Loucy (cell line): Measurements from ENCODE around the gene HTRA3.

ENCODE experiments used
- H2AFZ ChIP-seq: fragments of 200-600 bp; sonication (generic); 2 replicates; pipeline ENCODE4 v1.6.0; 2016; ENCODE audit warnings: antibody characterized with exemption, mild to moderate bottlenecking, low read length, moderate library complexity
- H3F3A ChIP-seq: fragments of 200-600 bp; 2 replicates; pipeline ENCODE4 v1.6.0; 2016; ENCODE audit warnings: antibody characterized with exemption, low read depth, mild to moderate bottlenecking
- H3K27me3 ChIP-seq: fragments of 200-600 bp; sonication (generic); 2 replicates; pipeline ENCODE4 v1.6.1; 2014; ENCODE audit warnings: low read length, mild to moderate bottlenecking; ENCODE audit not compliant: insufficient read depth, poor library complexity, severe bottlenecking
- H3K36me3 ChIP-seq: fragments of 200-600 bp; sonication (generic); 2 replicates; pipeline ENCODE4 v1.6.1; 2016; ENCODE audit warnings: low read length; ENCODE audit not compliant: insufficient read depth
- H3K4me1 ChIP-seq: fragments of 200-600 bp; sonication (generic); 2 replicates; pipeline ENCODE4 v1.5.1; 2014; ENCODE audit warnings: low read length, mild to moderate bottlenecking; ENCODE audit not compliant: insufficient read depth, poor library complexity, severe bottlenecking
- H3K4me2 ChIP-seq: fragments of 200-600 bp; sonication (generic); 2 replicates; pipeline ENCODE4 v1.6.0; 2014; ENCODE audit warnings: antibody characterized with exemption, low read length, low read depth, mild to moderate bottlenecking; ENCODE audit not compliant: poor library complexity, severe bottlenecking
- H3K4me3 ChIP-seq: fragments of 200-600 bp; sonication (generic); 2 replicates; pipeline ENCODE4 v1.5.1; 2014; ENCODE audit warnings: low read length, mild to moderate bottlenecking, mixed read lengths; ENCODE audit not compliant: poor library complexity, severe bottlenecking
- H3K79me2 ChIP-seq: fragments of 200-600 bp; sonication (generic); 2 replicates; pipeline ENCODE4 v1.6.1; 2014; ENCODE audit warnings: low read length; ENCODE audit not compliant: insufficient read depth
- H3K9ac ChIP-seq: fragments of 200-600 bp; sonication (generic); 2 replicates; pipeline ENCODE4 v1.6.0; 2014; ENCODE audit warnings: mild to moderate bottlenecking, low read depth, low read length, moderate library complexity; ENCODE audit not compliant: poor library complexity, severe bottlenecking
- H3K9me2 ChIP-seq: fragments of 200-600 bp; sonication (generic); replicated peaks from 2 replicates; pipeline ENCODE4 v1.6.1; 2016; ENCODE audit warnings: low read depth, low read length, mixed read lengths
- H3K9me3 ChIP-seq: fragments of 200-600 bp; sonication (generic); 2 replicates; pipeline ENCODE4 v1.6.1; 2014; ENCODE audit warnings: mild to moderate bottlenecking, antibody characterized with exemption, low read length, low read depth; ENCODE audit not compliant: insufficient read depth
- H4K20me1 ChIP-seq: fragments of 200-600 bp; sonication (generic); 2 replicates; pipeline ENCODE4 v1.6.0; 2014; ENCODE audit warnings: antibody characterized with exemption, low read length, mild to moderate bottlenecking; ENCODE audit not compliant: insufficient read depth, poor library complexity, severe bottlenecking
- CTCF ChIP-seq: fragments of 200-600 bp; sonication (generic); conservative IDR thresholded peaks from 2 replicates; pipeline ENCODE4 v1.5.1; 2014; ENCODE audit warnings: mild to moderate bottlenecking, antibody characterized with exemption, low read length
- EZH2phosphoT487 ChIP-seq: fragments of 200-600 bp; IDR thresholded peaks from 2 replicates; pipeline ENCODE4 v1.6.1; 2018; ENCODE audit warnings: antibody characterized with exemption, mild to moderate bottlenecking, moderate library complexity, borderline replicate concordance

Gene HTRA3

GRCh38 chr4:8282134-8282641 lies 12.6 kb downstream of the HTRA3 start:
- H3K9ac ChIP-seq = no peak overlapping the region
- no peaks in the 10 kb centered on the region for H3K9me3 ChIP-seq
- H3K36me3 ChIP-seq = no peaks in the 10 kb centered on the region
- H4K20me1 ChIP-seq = no peaks in the 10 kb centered on the region
- no peak overlapping the region for H3K4me2 ChIP-seq
- H3K79me2 ChIP-seq = no peaks in the 10 kb centered on the region
- no peak overlapping the region for H2AFZ ChIP-seq
- no peaks in the 10 kb centered on the region for H3K27me3 ChIP-seq
- no peak overlapping the region for H3K4me3 ChIP-seq
- H3F3A ChIP-seq = no peaks in the 10 kb centered on the region
- no peaks in the 10 kb centered on the region for H3K9me2 ChIP-seq
- TF ChIP-seq CTCF (no peak), EZH2phosphoT487 (no peak)
- no peaks in the 10 kb centered on the region for H3K4me1 ChIP-seq

GRCh38 chr4:8282742-8283141 lies 13.2 kb downstream of the HTRA3 start:
- H3K9me2 ChIP-seq = no peaks in the 10 kb centered on the region
- H3K9ac ChIP-seq = no peak overlapping the region
- H2AFZ ChIP-seq = no peak overlapping the region
- no peaks in the 10 kb centered on the region for H3K27me3 ChIP-seq
- no peak overlapping the region for H3K4me3 ChIP-seq
- H3K4me2 ChIP-seq = no peak overlapping the region
- no peaks in the 10 kb centered on the region for H3K4me1 ChIP-seq
- no peaks in the 10 kb centered on the region for H3K36me3 ChIP-seq
- no peaks in the 10 kb centered on the region for H4K20me1 ChIP-seq
- H3K79me2 ChIP-seq = no peaks in the 10 kb centered on the region
- no peaks in the 10 kb centered on the region for H3K9me3 ChIP-seq
- H3F3A ChIP-seq = no peaks in the 10 kb centered on the region
- TF ChIP-seq EZH2phosphoT487 = no peak
- no peak for TF ChIP-seq CTCF

- no peak overlapping the region for H3K4me3 ChIP-seq
- H3K4me2 ChIP-seq = no peak overlapping the region
- no peaks in the 10 kb centered on the region for H3K9me3 ChIP-seq
- H3K4me1 ChIP-seq = no peaks in the 10 kb centered on the region
- no peaks in the 10 kb centered on the region for H3K9me2 ChIP-seq
- H3F3A ChIP-seq = no peaks in the 10 kb centered on the region
- H4K20me1 ChIP-seq = no peaks in the 10 kb centered on the region
- H3K9ac ChIP-seq = no peak overlapping the region
- no peaks in the 10 kb centered on the region for H3K79me2 ChIP-seq
- no peaks in the 10 kb centered on the region for H3K36me3 ChIP-seq
- no peak for TF ChIP-seq CTCF
- H2AFZ ChIP-seq = no peak overlapping the region
- no peaks in the 10 kb centered on the region for H3K27me3 ChIP-seq
Observed at GRCh38 chr4:8283161-8283560, 13.6 kb downstream of the HTRA3 start.
